H9 (cell line): ENCODE results near the gene CDC27. TPM values are rescaled to one million over a fixed set of nuclear protein-coding genes. Genes with fewer than 3 reads are reported as not detected.

Experiments
- DNase-seq: peaks from one replicate; pipeline ENCODE4 v3.0.0-alpha.2; 2017
- H2AFZ ChIP-seq: one replicate; pipeline ENCODE4 v1.6.1; 2013; ENCODE audit warnings: mild to moderate bottlenecking, low read length, control low read depth, moderate library complexity
- H2AK5ac ChIP-seq: 2 replicates; pipeline ENCODE4 v1.6.1; 2013; ENCODE audit warnings: low read length, control low read depth, mixed read lengths; ENCODE audit not compliant: insufficient read length
- H2BK120ac ChIP-seq: one replicate; pipeline ENCODE4 v1.6.1; 2013; ENCODE audit warnings: low read depth, mild to moderate bottlenecking, low read length, control low read depth, inconsistent platforms; ENCODE audit not compliant: poor library complexity, severe bottlenecking
- H2BK12ac ChIP-seq: 2 replicates; pipeline ENCODE4 v1.6.1; 2013; ENCODE audit warnings: low read length, control low read depth, mixed read lengths, low read depth; ENCODE audit not compliant: insufficient read length
- H2BK15ac ChIP-seq: 2 replicates; pipeline ENCODE4 v1.6.1; 2013; ENCODE audit warnings: low read depth, low read length, control low read depth
- H2BK20ac ChIP-seq: one replicate; pipeline ENCODE4 v1.6.1; 2013; ENCODE audit warnings: low read depth, mild to moderate bottlenecking, low read length, control low read depth, inconsistent platforms; ENCODE audit not compliant: poor library complexity, severe bottlenecking
- H2BK5ac ChIP-seq: 2 replicates; pipeline ENCODE4 v1.6.1; 2013; ENCODE audit warnings: low read length, control low read depth, mixed read lengths; ENCODE audit not compliant: insufficient read length
- H3K14ac ChIP-seq: 2 replicates; pipeline ENCODE4 v1.6.1; 2013; ENCODE audit warnings: low read length, control low read depth; ENCODE audit not compliant: insufficient read depth
- H3K18ac ChIP-seq: 2 replicates; pipeline ENCODE4 v1.6.1; 2013; ENCODE audit warnings: low read depth, mild to moderate bottlenecking, mixed read lengths, low read length, control low read depth; ENCODE audit not compliant: insufficient read length
- H3K23ac ChIP-seq: 2 replicates; pipeline ENCODE4 v1.6.1; 2013; ENCODE audit warnings: low read length, control low read depth, mixed read lengths, low read depth; ENCODE audit not compliant: insufficient read length
- H3K23me2 ChIP-seq: 2 replicates; pipeline ENCODE4 v1.6.1; 2013; ENCODE audit warnings: low read depth, mild to moderate bottlenecking, mixed read lengths, low read length, control low read depth; ENCODE audit not compliant: insufficient read length, poor library complexity, severe bottlenecking
- H3K27ac ChIP-seq: 2 replicates; pipeline ENCODE4 v1.5.1; 2013; ENCODE audit warnings: low read length, control low read depth, mixed read lengths, low read depth; ENCODE audit not compliant: insufficient read length
- H3K27me3 ChIP-seq: 2 replicates; pipeline ENCODE4 v1.6.1; 2013; ENCODE audit warnings: low read length, control low read depth, inconsistent platforms; ENCODE audit not compliant: insufficient read depth
- H3K4ac ChIP-seq: 2 replicates; pipeline ENCODE4 v1.6.1; 2013; ENCODE audit warnings: low read depth, mild to moderate bottlenecking, control low read depth, inconsistent platforms, low read length, moderate library complexity
- H3K4me1 ChIP-seq: 2 replicates; pipeline ENCODE4 v1.6.1; 2013; ENCODE audit warnings: low read length, control low read depth, inconsistent platforms; ENCODE audit not compliant: insufficient read depth
- H3K4me2 ChIP-seq: 2 replicates; pipeline ENCODE4 v1.6.1; 2013; ENCODE audit warnings: low read length, control low read depth, mixed read lengths; ENCODE audit not compliant: insufficient read length, insufficient read depth
- H3K56ac ChIP-seq: 2 replicates; pipeline ENCODE4 v1.6.1; 2013; ENCODE audit warnings: low read depth, mild to moderate bottlenecking, mixed read lengths, low read length, control low read depth; ENCODE audit not compliant: insufficient read length
- H3K79me1 ChIP-seq: 2 replicates; pipeline ENCODE4 v1.6.1; 2013; ENCODE audit warnings: low read depth, mild to moderate bottlenecking, moderate library complexity, low read length, control low read depth, inconsistent platforms; ENCODE audit not compliant: insufficient read depth, poor library complexity, severe bottlenecking
- H3K79me2 ChIP-seq: 2 replicates; pipeline ENCODE4 v1.6.1; 2013; ENCODE audit warnings: low read length, control low read depth, inconsistent platforms; ENCODE audit not compliant: insufficient read depth
- H3K9ac ChIP-seq: 2 replicates; pipeline ENCODE4 v1.6.1; 2013; ENCODE audit warnings: low read length, control low read depth, mixed read lengths; ENCODE audit not compliant: insufficient read length; ENCODE audit errors: extremely low read depth
- H3K9me3 ChIP-seq: one replicate; pipeline ENCODE4 v1.6.1; 2013; ENCODE audit warnings: low read depth, low read length, inconsistent platforms; ENCODE audit not compliant: control insufficient read depth
- H3T11ph ChIP-seq: one replicate; pipeline ENCODE4 v1.6.1; 2013; ENCODE audit warnings: mild to moderate bottlenecking, low read length, control low read depth, inconsistent platforms
- H4K20me1 ChIP-seq: one replicate; pipeline ENCODE4 v1.6.1; 2013; ENCODE audit not compliant: control insufficient read depth, insufficient read length, insufficient read depth
- H4K5ac ChIP-seq: 2 replicates; pipeline ENCODE4 v1.6.1; 2013; ENCODE audit warnings: low read depth, mild to moderate bottlenecking, mixed read lengths, low read length, control low read depth; ENCODE audit not compliant: insufficient read length
- H4K8ac ChIP-seq: replicated peaks from 2 replicates; pipeline ENCODE4 v1.6.1; 2013; ENCODE audit warnings: low read length, control low read depth, mixed read lengths, low read depth; ENCODE audit not compliant: insufficient read length
- H4K91ac ChIP-seq: 2 replicates; pipeline ENCODE4 v1.6.1; 2013; ENCODE audit warnings: low read depth, mild to moderate bottlenecking, moderate library complexity, mixed read lengths, low read length, control low read depth; ENCODE audit not compliant: insufficient read length
- H3K27ac Mint-ChIP-seq, 3 experiments: 2 replicates in 2 of 3; 3 replicates in 1 of 3; pipeline ENCODE4 v1.8.0; 2020 to 2021; ENCODE audit warnings: mixed read lengths in 3 of 3, mild to moderate bottlenecking in 1 of 3, moderate library complexity in 1 of 3
- H3K27me3 Mint-ChIP-seq: 2 replicates; pipeline ENCODE4 v1.8.0; 2021; ENCODE audit warnings: low read depth, mild to moderate bottlenecking, moderate library complexity, mixed read lengths
- H3K36me3 Mint-ChIP-seq, 3 experiments: 2 replicates in 2 of 3; 3 replicates in 1 of 3; pipeline ENCODE4 v1.8.0; 2020 to 2021; ENCODE audit warnings: low read depth in 3 of 3, mixed read lengths in 3 of 3; ENCODE audit not compliant: insufficient read depth in 1 of 3
- H3K4me1 Mint-ChIP-seq, 2 experiments: 2 replicates each; pipeline ENCODE4 v1.8.0; 2020; ENCODE audit warnings: mixed read lengths in 2 of 2
- H3K4me3 Mint-ChIP-seq, 2 experiments: 2 replicates in 1 of 2; 3 replicates in 1 of 2; pipeline ENCODE4 v1.8.0; 2020 to 2021; ENCODE audit warnings: mild to moderate bottlenecking in 2 of 2, mixed read lengths in 2 of 2, moderate library complexity in 1 of 2
- H3K9me3 Mint-ChIP-seq, 2 experiments: 2 replicates in 1 of 2; 3 replicates in 1 of 2; pipeline ENCODE4 v1.8.0; 2020; ENCODE audit warnings: mild to moderate bottlenecking in 2 of 2, mixed read lengths in 2 of 2, moderate library complexity in 1 of 2
- WGBS: extraction: QIAGEN DNeasy Blood & Tissue Kit; methylation state at CpG from one replicate; pipeline ENCODE4 v1.1.7; 2013; ENCODE audit warnings: missing lambda C conversion rate, low lambda C conversion rate, mixed read lengths; ENCODE audit not compliant: insufficient read length; ENCODE audit errors: extremely low coverage; 5-methylcytosine and 5-hydroxymethylcytosine counted together
- total RNA-seq: library from RNA; stranded (reverse); gene quantifications from 2 replicates; pipeline ENCODE4 v1.2.1, GENCODE V29; 2021
- TF ChIP-seq, protein P1 (sequence below): fragments of 200-600 bp; sonication (generic); conservative IDR thresholded peaks from 3 replicates; pipeline ENCODE4 v1.8.0; 2021; ENCODE audit warnings: antibody characterized with exemption, mild to moderate bottlenecking

Gene CDC27
- total RNA-seq, 1 experiment from 2014 or later, result 82.5 TPM

DNA sequence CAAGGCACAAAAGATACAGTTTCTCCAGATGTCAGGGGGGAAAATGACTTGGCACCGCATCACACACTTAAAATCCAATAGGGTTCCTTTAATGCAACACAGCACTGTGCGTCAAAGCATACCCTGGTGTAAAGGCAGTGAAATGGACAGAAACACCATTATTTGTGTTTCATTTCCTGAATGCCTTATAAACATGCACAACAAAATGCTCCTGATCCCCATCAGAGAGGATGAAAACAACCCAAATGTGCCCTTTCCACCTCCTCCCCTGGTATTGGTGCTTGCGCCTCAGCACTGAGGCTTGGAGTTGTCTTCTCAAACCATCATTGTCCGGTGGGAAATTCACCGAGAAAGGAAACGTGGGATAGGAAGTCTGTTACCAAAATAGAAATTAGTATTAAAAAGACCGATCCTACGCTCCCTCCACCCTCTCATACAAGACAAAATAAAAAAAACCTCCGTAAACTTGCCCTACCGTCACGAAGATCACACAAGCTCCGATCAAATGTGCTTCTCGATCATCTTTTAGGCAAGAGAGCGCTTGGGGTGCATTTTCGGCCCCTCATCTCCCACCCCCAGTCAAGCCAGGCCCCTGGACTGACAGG, 722 bp downstream of the CDC27 start:
- no peaks in the 10 kb centered on the region for H3K9me3 ChIP-seq
- peaks cover 15% of the 10 kb centered on the region; the same call in 1 of the 2 replicates for H3K79me2 ChIP-seq
- no peak overlapping the region for H3K27ac ChIP-seq
- no peak overlapping the region for H2AFZ ChIP-seq
- Mint-ChIP-seq H3K4me3 (peak overlapping the region; percentile 95 to 99), H3K27ac (peak overlapping the region; percentile 89 to 98 (median 97)), H3K4me1 (peaks cover 26 to 28% of the 10 kb centered on the region in 2 experiments), H3K27me3 (no peaks in the 10 kb centered on the region; the same call in 1 of the 2 replicates), H3K36me3 (no peaks in the 10 kb centered on the region), H3K9me3 (no peaks in the 10 kb centered on the region)
- no peak overlapping the region for H2BK20ac ChIP-seq
- H4K8ac ChIP-seq, result no peak overlapping the region
- H3K23me2 ChIP-seq, result peaks cover 7% of the 10 kb centered on the region
- WGBS, result no CpG with 5 or more reads among the region's 15 CpGs
- H4K5ac ChIP-seq, result no peak overlapping the region
- no peak overlapping the region for H3K14ac ChIP-seq
- H2BK120ac ChIP-seq, result no peak overlapping the region
- no peak for DNase-seq
- no peak overlapping the region for H3K56ac ChIP-seq
- no peaks in the 10 kb centered on the region for H3K79me1 ChIP-seq
- no peak overlapping the region for H2BK15ac ChIP-seq
- H3T11ph ChIP-seq, result no peak overlapping the region
- peak overlapping the region; percentile 96 for H3K4me2 ChIP-seq
- TF ChIP-seq, protein P1, sequence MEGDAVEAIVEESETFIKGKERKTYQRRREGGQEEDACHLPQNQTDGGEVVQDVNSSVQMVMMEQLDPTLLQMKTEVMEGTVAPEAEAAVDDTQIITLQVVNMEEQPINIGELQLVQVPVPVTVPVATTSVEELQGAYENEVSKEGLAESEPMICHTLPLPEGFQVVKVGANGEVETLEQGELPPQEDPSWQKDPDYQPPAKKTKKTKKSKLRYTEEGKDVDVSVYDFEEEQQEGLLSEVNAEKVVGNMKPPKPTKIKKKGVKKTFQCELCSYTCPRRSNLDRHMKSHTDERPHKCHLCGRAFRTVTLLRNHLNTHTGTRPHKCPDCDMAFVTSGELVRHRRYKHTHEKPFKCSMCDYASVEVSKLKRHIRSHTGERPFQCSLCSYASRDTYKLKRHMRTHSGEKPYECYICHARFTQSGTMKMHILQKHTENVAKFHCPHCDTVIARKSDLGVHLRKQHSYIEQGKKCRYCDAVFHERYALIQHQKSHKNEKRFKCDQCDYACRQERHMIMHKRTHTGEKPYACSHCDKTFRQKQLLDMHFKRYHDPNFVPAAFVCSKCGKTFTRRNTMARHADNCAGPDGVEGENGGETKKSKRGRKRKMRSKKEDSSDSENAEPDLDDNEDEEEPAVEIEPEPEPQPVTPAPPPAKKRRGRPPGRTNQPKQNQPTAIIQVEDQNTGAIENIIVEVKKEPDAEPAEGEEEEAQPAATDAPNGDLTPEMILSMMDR, result no peak
- no peak overlapping the region for H3K18ac ChIP-seq
- H3K4me1 ChIP-seq, result no peaks in the 10 kb centered on the region
- H4K91ac ChIP-seq, result no peak overlapping the region
- H3K27me3 ChIP-seq, result no peaks in the 10 kb centered on the region; the same call in 1 of the 2 replicates
- H4K20me1 ChIP-seq, result no peaks in the 10 kb centered on the region
- H3K9ac ChIP-seq, result peak overlapping the region; percentile 88
- H2BK5ac ChIP-seq, result no peak overlapping the region
- no peak overlapping the region for H3K23ac ChIP-seq
- no peak overlapping the region for H3K4ac ChIP-seq
- no peak overlapping the region for H2AK5ac ChIP-seq
- H2BK12ac ChIP-seq, result no peak overlapping the region
